ENCODE results near the gene ADIRF.

ADIRF gene

DNA sequence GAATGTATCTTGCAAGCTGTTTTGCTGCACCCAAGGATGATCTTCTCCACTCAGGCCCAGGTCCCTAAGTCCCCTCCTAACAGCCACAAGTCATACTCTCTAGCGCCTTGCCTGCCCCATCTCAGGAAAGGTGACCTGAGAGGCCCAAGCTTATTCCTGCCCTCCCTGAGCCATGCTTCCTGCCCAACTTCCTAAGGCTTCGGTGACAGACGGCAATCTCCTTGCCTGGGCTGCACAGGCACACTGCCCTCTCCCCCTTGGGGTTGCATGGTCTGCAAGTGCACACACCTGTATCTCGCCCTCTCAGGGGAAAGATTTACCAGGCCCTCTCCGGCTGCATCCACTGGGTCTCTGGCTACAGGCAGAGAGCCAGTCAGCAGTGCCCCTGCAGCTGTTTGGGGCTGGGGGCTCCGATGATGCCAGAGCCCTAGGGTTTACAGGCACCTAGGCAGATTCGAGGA is 771 bp upstream of the ADIRF start:
- TF ChIP-seq, protein P1, sequence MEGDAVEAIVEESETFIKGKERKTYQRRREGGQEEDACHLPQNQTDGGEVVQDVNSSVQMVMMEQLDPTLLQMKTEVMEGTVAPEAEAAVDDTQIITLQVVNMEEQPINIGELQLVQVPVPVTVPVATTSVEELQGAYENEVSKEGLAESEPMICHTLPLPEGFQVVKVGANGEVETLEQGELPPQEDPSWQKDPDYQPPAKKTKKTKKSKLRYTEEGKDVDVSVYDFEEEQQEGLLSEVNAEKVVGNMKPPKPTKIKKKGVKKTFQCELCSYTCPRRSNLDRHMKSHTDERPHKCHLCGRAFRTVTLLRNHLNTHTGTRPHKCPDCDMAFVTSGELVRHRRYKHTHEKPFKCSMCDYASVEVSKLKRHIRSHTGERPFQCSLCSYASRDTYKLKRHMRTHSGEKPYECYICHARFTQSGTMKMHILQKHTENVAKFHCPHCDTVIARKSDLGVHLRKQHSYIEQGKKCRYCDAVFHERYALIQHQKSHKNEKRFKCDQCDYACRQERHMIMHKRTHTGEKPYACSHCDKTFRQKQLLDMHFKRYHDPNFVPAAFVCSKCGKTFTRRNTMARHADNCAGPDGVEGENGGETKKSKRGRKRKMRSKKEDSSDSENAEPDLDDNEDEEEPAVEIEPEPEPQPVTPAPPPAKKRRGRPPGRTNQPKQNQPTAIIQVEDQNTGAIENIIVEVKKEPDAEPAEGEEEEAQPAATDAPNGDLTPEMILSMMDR (IDR thresholded peaks at IDR 0.05; ENCODE audit: low read depth, low read length, poor library complexity, severe bottlenecking), result no peak
- no peak for TF ChIP-seq EZH2phosphoT487 (IDR thresholded peaks at IDR 0.05; ENCODE audit: borderline replicate concordance, low read length)
- Histone ChIP-seq H3K79me2 (ENCODE audit: control insufficient read depth, low read length) (no peaks in the 10 kb centered on the region), H3K9me3 (ENCODE audit: control insufficient read depth, insufficient read depth, low read length) (no peaks in the 10 kb centered on the region), H3K27ac (ENCODE audit: low read depth, low read length) (no peak overlapping the region), H4K20me1 (ENCODE audit: control insufficient read depth, insufficient read depth, low read depth, low read length) (no peaks in the 10 kb centered on the region), H3K4me1 (ENCODE audit: control insufficient read depth, low read length) (peaks cover 16% of the 10 kb centered on the region), H3K9me2 (replicated peaks; ENCODE audit: control insufficient read depth, low read length) (no peaks in the 10 kb centered on the region), H3K36me3 (ENCODE audit: control insufficient read depth, low read length) (no peaks in the 10 kb centered on the region), H3F3A (ENCODE audit: control insufficient read depth, insufficient read depth) (no peaks in the 10 kb centered on the region), H3K4me3 (ENCODE audit: low read length) (no peak overlapping the region), H3K4me2 (ENCODE audit: low read length) (no peak overlapping the region), H3K27me3 (ENCODE audit: control insufficient read depth, low read length) (peaks cover 18% of the 10 kb centered on the region)

DNA sequence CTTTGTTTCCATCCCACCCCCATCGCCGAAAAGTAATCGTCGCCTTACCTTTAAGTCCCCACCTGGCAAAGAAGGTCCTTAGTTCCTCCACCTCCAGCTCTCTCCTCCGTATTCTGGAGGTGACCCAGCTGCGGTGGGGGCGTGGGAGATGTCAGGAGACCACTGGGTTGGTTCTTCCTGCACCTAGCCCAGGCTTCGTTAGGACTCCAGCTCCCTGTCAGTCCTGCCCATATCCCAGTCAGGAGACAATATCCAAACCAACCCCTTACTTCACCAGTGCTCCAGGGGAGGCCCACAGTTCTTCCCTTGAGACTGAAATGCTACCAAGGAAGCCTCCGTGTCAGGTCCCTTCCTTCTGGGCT is 693 bp downstream of the ADIRF start:
- Histone ChIP-seq H3K4me2 (ENCODE audit: low read length) (no peak overlapping the region), H4K20me1 (ENCODE audit: control insufficient read depth, insufficient read depth, low read depth, low read length) (no peaks in the 10 kb centered on the region), H3K9me2 (replicated peaks; ENCODE audit: control insufficient read depth, low read length) (no peaks in the 10 kb centered on the region), H3F3A (ENCODE audit: control insufficient read depth, insufficient read depth) (no peaks in the 10 kb centered on the region), H3K79me2 (ENCODE audit: control insufficient read depth, low read length) (no peaks in the 10 kb centered on the region), H3K36me3 (ENCODE audit: control insufficient read depth, low read length) (no peaks in the 10 kb centered on the region), H3K4me1 (ENCODE audit: control insufficient read depth, low read length) (peaks cover 16% of the 10 kb centered on the region), H3K27ac (ENCODE audit: low read depth, low read length) (no peak overlapping the region), H3K4me3 (ENCODE audit: low read length) (no peak overlapping the region), H3K9me3 (ENCODE audit: control insufficient read depth, insufficient read depth, low read length) (no peaks in the 10 kb centered on the region), H3K27me3 (ENCODE audit: control insufficient read depth, low read length) (peaks cover 18% of the 10 kb centered on the region)
- TF ChIP-seq EZH2phosphoT487 (IDR thresholded peaks at IDR 0.05; ENCODE audit: borderline replicate concordance, low read length), result no peak
- TF ChIP-seq, protein P1 (IDR thresholded peaks at IDR 0.05; ENCODE audit: low read depth, low read length, poor library complexity, severe bottlenecking), result no peak

DNA sequence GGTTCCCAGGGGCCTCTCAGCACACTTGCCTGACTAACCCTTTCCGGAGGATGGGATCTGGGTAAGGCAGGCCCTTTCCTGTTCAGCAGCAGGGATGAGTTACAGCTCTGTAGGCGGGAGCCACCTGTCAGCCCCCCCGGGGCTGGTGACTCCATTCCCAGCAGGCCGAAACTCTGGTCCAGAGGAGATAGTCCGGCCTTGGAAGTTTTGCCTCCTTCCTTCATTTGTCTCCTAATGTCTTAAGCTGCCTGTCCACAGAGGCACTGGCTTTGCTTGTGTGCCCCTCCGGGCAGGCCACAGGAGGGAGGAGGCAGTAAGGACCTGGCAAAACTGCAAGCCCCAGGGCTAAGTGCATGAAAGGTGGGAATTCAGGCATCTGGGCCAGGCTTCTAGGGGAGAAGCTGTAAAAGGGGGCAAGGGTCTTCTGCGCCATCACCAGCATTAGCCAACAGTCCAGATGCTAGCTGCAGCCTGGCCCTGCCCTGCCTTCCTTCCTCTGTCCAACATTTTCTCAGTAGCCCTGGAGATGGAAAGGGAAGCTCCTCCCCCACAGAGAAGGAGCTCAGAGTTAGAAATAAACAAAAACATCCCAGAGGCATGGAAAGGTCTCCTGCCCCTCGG is 1.2 kb downstream of the ADIRF start:
- Histone ChIP-seq H3K4me1 (ENCODE audit: control insufficient read depth, low read length) (peaks cover 16% of the 10 kb centered on the region), H3K4me3 (ENCODE audit: low read length) (no peak overlapping the region), H3K9me3 (ENCODE audit: control insufficient read depth, insufficient read depth, low read length) (no peaks in the 10 kb centered on the region), H3K27me3 (ENCODE audit: control insufficient read depth, low read length) (peaks cover 18% of the 10 kb centered on the region), H3K9me2 (replicated peaks; ENCODE audit: control insufficient read depth, low read length) (no peaks in the 10 kb centered on the region), H4K20me1 (ENCODE audit: control insufficient read depth, insufficient read depth, low read depth, low read length) (no peaks in the 10 kb centered on the region), H3K4me2 (ENCODE audit: low read length) (no peak overlapping the region), H3K36me3 (ENCODE audit: control insufficient read depth, low read length) (no peaks in the 10 kb centered on the region), H3F3A (ENCODE audit: control insufficient read depth, insufficient read depth) (no peaks in the 10 kb centered on the region), H3K79me2 (ENCODE audit: control insufficient read depth, low read length) (no peaks in the 10 kb centered on the region), H3K27ac (ENCODE audit: low read depth, low read length) (no peak overlapping the region)
- TF ChIP-seq, protein P1 (IDR thresholded peaks at IDR 0.05; ENCODE audit: low read depth, low read length, poor library complexity, severe bottlenecking), result no peak
- TF ChIP-seq EZH2phosphoT487 (IDR thresholded peaks at IDR 0.05; ENCODE audit: borderline replicate concordance, low read length), result no peak
